Measurements from ENCODE around the gene SUPT4H1. TPM values are rescaled to one million over a fixed set of nuclear protein-coding genes. Genes with fewer than 3 reads are reported as not detected.

The SUPT4H1 gene
- total and polyA plus RNA-seq, 9 of the 15 experiments (the other 6 are each of a cell fraction or from before 2014, with no cell fraction given): 62.1 to 320 (median 117) TPM

DNA sequence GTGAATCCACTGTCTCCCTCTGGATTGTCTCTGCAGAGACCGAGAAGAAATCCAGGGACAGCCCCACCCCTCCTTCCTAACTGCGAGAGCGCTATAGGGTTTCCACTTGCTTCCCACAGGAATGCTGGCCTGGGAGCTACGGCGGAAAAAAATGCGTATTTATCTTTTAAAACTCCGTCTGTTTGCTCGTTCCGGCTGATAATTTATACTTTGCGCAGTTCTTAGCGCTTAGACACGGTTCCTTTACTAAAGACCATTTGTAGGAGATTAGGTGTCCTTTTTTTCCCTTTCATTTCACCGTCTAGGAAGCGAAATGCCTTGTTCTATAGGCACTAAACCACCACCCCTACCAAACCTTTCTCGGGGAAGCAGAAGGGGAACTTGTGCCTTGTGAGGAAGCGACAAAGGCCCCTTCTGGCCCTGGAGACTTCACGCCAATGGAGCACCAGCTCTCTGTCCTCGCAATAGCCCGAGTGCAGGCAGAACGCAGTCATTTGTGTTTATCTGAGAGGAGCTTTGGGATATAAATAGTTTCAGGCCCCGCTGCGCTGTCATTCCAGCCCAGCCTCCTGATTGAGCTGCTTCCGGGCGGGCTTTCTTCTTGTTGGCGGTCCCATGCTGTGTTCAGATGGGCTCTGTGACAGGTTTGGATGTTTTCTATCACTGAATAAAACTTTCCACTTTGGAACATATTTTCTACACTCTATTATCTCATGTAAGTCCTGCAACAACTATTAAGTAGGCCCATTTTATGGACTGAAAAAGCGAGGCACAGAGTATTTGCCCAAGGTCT, 791 bp upstream of the SUPT4H1 start (continued):
- TF ChIP-seq, protein P1, sequence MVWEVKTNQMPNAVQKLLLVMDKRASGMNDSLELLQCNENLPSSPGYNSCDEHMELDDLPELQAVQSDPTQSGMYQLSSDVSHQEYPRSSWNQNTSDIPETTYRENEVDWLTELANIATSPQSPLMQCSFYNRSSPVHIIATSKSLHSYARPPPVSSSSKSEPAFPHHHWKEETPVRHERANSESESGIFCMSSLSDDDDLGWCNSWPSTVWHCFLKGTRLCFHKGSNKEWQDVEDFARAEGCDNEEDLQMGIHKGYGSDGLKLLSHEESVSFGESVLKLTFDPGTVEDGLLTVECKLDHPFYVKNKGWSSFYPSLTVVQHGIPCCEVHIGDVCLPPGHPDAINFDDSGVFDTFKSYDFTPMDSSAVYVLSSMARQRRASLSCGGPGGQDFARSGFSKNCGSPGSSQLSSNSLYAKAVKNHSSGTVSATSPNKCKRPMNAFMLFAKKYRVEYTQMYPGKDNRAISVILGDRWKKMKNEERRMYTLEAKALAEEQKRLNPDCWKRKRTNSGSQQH (CRISPR knock-in tag; IDR thresholded peaks at IDR 0.05): no peak
- peak; percentile 96 for TF ChIP-seq ADNP (tag; IDR thresholded peaks at IDR 0.05)
- TF ChIP-seq RBM14 (IDR thresholded peaks at IDR 0.05; ENCODE audit: borderline replicate concordance, insufficient read depth, low read depth, low read length): no peak
- no peak for TF ChIP-seq JUNB (CRISPR knock-in tag; conservative IDR thresholded peaks at IDR 0.05)
- 0 out of 2 replicates have a peak, but pooled peaks have one; percentile 62 for TF ChIP-seq FOXP1 (CRISPR knock-in tag; IDR thresholded peaks at IDR 0.05)
- TF ChIP-seq POLR2B (IDR thresholded peaks at IDR 0.05; ENCODE audit: low read depth, partially characterized antibody): no peak
- no peak for TF ChIP-seq ZNF282 (CRISPR knock-in tag; IDR thresholded peaks at IDR 0.05)
- peak in 1 of 2 experiments; percentile 45; a peak in 1 of 4 replicates for TF ChIP-seq FOXA3 (CRISPR knock-in tag; conservative IDR thresholded peaks at IDR 0.05 in 1 of 2, IDR thresholded peaks at IDR 0.05 in 1 of 2)
- TF ChIP-seq RBM25 (IDR thresholded peaks at IDR 0.05; ENCODE audit: low read depth, low read length, severe bottlenecking): peak; percentile 98
- TF ChIP-seq ARHGAP35 (IDR thresholded peaks at IDR 0.05; ENCODE audit: partially characterized antibody): no peak
- TF ChIP-seq ZC3H4 (CRISPR knock-in tag; IDR thresholded peaks at IDR 0.05; ENCODE audit: borderline replicate concordance): 0 out of 2 replicates have a peak, but pooled peaks have one; percentile 11
- TF ChIP-seq, protein P2, sequence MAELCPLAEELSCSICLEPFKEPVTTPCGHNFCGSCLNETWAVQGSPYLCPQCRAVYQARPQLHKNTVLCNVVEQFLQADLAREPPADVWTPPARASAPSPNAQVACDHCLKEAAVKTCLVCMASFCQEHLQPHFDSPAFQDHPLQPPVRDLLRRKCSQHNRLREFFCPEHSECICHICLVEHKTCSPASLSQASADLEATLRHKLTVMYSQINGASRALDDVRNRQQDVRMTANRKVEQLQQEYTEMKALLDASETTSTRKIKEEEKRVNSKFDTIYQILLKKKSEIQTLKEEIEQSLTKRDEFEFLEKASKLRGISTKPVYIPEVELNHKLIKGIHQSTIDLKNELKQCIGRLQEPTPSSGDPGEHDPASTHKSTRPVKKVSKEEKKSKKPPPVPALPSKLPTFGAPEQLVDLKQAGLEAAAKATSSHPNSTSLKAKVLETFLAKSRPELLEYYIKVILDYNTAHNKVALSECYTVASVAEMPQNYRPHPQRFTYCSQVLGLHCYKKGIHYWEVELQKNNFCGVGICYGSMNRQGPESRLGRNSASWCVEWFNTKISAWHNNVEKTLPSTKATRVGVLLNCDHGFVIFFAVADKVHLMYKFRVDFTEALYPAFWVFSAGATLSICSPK (IDR thresholded peaks at IDR 0.05; ENCODE audit: borderline replicate concordance): no peak
- no peak for TF ChIP-seq SLC30A9 (CRISPR knock-in tag; IDR thresholded peaks at IDR 0.05)
- no peak for TF ChIP-seq FOXK1 (CRISPR knock-in tag; IDR thresholded peaks at IDR 0.05; ENCODE audit: borderline replicate concordance)
- 0 out of 2 replicates have a peak, but pooled peaks have one; percentile 18 for TF ChIP-seq MECOM (CRISPR knock-in tag; IDR thresholded peaks at IDR 0.05)
- TF ChIP-seq, protein P3, sequence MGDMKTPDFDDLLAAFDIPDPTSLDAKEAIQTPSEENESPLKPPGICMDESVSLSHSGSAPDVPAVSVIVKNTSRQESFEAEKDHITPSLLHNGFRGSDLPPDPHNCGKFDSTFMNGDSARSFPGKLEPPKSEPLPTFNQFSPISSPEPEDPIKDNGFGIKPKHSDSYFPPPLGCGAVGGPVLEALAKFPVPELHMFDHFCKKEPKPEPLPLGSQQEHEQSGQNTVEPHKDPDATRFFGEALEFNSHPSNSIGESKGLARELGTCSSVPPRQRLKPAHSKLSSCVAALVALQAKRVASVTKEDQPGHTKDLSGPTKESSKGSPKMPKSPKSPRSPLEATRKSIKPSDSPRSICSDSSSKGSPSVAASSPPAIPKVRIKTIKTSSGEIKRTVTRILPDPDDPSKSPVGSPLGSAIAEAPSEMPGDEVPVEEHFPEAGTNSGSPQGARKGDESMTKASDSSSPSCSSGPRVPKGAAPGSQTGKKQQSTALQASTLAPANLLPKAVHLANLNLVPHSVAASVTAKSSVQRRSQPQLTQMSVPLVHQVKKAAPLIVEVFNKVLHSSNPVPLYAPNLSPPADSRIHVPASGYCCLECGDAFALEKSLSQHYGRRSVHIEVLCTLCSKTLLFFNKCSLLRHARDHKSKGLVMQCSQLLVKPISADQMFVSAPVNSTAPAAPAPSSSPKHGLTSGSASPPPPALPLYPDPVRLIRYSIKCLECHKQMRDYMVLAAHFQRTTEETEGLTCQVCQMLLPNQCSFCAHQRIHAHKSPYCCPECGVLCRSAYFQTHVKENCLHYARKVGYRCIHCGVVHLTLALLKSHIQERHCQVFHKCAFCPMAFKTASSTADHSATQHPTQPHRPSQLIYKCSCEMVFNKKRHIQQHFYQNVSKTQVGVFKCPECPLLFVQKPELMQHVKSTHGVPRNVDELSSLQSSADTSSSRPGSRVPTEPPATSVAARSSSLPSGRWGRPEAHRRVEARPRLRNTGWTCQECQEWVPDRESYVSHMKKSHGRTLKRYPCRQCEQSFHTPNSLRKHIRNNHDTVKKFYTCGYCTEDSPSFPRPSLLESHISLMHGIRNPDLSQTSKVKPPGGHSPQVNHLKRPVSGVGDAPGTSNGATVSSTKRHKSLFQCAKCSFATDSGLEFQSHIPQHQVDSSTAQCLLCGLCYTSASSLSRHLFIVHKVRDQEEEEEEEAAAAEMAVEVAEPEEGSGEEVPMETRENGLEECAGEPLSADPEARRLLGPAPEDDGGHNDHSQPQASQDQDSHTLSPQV (IDR thresholded peaks at IDR 0.05): peak; percentile 38; the same call in 1 of the 2 replicates
